ENCODE data around the gene SNAPC2.

The SNAPC2 gene

DNA sequence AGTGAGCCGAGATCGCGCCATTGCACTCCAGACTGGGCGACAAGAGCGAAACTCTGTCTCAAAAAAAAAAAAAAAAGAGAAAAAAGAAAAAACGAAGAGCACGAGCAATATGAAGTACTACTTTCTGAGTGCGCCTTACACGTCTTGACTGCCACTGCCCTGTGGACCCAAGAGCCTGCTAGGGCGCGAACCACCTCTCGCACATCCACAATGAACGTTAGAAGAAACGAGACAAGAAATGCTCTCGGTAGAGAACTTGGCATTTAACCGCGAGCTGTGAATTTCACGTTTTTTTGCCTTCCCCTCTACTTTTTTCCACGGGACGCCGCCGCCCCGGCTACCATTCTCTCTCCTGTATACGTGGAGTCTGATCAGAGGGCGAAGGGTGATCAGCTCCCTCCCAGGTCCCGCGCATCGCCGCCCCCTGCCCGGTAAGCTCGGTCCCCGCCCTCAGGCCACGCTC is 22.9 kb downstream of the SNAPC2 start:
- TF ChIP-seq, protein P1, sequence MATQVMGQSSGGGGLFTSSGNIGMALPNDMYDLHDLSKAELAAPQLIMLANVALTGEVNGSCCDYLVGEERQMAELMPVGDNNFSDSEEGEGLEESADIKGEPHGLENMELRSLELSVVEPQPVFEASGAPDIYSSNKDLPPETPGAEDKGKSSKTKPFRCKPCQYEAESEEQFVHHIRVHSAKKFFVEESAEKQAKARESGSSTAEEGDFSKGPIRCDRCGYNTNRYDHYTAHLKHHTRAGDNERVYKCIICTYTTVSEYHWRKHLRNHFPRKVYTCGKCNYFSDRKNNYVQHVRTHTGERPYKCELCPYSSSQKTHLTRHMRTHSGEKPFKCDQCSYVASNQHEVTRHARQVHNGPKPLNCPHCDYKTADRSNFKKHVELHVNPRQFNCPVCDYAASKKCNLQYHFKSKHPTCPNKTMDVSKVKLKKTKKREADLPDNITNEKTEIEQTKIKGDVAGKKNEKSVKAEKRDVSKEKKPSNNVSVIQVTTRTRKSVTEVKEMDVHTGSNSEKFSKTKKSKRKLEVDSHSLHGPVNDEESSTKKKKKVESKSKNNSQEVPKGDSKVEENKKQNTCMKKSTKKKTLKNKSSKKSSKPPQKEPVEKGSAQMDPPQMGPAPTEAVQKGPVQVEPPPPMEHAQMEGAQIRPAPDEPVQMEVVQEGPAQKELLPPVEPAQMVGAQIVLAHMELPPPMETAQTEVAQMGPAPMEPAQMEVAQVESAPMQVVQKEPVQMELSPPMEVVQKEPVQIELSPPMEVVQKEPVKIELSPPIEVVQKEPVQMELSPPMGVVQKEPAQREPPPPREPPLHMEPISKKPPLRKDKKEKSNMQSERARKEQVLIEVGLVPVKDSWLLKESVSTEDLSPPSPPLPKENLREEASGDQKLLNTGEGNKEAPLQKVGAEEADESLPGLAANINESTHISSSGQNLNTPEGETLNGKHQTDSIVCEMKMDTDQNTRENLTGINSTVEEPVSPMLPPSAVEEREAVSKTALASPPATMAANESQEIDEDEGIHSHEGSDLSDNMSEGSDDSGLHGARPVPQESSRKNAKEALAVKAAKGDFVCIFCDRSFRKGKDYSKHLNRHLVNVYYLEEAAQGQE (IDR thresholded peaks at IDR 0.05; ENCODE audit: insufficient replicate concordance, low read depth) = no peak
- TF ChIP-seq, protein P2, sequence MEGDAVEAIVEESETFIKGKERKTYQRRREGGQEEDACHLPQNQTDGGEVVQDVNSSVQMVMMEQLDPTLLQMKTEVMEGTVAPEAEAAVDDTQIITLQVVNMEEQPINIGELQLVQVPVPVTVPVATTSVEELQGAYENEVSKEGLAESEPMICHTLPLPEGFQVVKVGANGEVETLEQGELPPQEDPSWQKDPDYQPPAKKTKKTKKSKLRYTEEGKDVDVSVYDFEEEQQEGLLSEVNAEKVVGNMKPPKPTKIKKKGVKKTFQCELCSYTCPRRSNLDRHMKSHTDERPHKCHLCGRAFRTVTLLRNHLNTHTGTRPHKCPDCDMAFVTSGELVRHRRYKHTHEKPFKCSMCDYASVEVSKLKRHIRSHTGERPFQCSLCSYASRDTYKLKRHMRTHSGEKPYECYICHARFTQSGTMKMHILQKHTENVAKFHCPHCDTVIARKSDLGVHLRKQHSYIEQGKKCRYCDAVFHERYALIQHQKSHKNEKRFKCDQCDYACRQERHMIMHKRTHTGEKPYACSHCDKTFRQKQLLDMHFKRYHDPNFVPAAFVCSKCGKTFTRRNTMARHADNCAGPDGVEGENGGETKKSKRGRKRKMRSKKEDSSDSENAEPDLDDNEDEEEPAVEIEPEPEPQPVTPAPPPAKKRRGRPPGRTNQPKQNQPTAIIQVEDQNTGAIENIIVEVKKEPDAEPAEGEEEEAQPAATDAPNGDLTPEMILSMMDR (IDR thresholded peaks at IDR 0.05; ENCODE audit: insufficient read depth, low read length) = no peak
- Histone ChIP-seq H3K27ac (replicated peaks) (peak overlapping the region; percentile 97), H3K4me3 (replicated peaks; ENCODE audit: insufficient read depth, low read length) (peak overlapping the region; percentile 90), H3K27me3 (ENCODE audit: insufficient read depth, poor library complexity, severe bottlenecking) (no peaks in the 10 kb centered on the region)
- DNase-seq (ENCODE audit: low read depth in 1 of 2, low spot score in 1 of 2) = no peak

DNA sequence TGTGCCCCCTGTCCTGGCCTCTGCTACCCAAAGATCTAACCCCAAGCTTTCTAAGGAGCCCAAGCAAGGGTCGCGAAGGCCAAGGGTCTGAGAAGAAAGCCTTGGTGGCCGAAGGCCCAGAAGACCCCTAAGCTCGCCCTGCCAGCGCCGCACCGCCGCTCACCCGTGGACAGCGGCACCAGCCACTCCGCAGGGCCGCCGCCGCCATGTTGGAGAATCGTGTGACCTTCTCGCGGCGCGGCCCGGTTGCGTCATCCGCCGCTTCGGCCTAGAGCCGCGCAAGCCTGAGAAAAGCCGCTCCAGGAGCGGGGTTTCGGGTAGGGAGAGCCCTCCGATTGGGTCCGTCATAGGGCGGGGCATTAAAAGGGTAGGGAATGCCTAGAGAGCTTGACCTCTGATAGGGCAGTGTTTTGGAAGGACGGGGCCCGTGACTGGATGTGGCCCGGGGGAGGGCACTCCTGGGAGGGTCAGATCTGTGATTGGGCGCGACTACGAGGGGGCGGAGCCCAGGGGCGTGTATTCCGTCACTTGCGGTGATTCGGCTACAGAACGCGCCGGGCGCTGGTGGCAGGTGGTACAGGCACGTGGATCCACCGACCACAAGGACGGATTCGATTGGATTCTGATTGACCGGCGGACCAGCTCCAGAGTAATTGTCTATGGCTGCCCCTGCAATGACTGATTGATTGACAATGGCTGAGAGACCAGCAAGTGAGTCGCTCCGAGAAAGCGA is 23.5 kb downstream of the SNAPC2 start, which contains the start of gene TIMM44:
Gene TIMM44 (minus strand): TSS at position 223 of the 733 bp plus-strand sequence. CDS start 15 bp downstream, at position 208.
- TF ChIP-seq GABPA (IDR thresholded peaks at IDR 0.05; ENCODE audit: low read depth) = no peak
- TF ChIP-seq, protein P2 (IDR thresholded peaks at IDR 0.05; ENCODE audit: insufficient read depth, low read length) = no peak
- TF ChIP-seq, protein P1 (IDR thresholded peaks at IDR 0.05; ENCODE audit: insufficient replicate concordance, low read depth) = peak; percentile 68
- peak; percentile 87 for TF ChIP-seq POLR2AphosphoS5 (IDR thresholded peaks at IDR 0.05; ENCODE audit: low read depth)
- H3K4me3 ChIP-seq (replicated peaks; ENCODE audit: insufficient read depth, low read length) = peak within 1 kb of the TSS; percentile 90
- peak; percentile 99 to 100 for DNase-seq (ENCODE audit: low read depth in 1 of 2, low spot score in 1 of 2)
- H3K27me3 ChIP-seq (ENCODE audit: insufficient read depth, poor library complexity, severe bottlenecking) = no peaks in the 10 kb centered on the region
- H3K27ac ChIP-seq (replicated peaks) = peak within 1 kb of the TSS; percentile 97

DNA sequence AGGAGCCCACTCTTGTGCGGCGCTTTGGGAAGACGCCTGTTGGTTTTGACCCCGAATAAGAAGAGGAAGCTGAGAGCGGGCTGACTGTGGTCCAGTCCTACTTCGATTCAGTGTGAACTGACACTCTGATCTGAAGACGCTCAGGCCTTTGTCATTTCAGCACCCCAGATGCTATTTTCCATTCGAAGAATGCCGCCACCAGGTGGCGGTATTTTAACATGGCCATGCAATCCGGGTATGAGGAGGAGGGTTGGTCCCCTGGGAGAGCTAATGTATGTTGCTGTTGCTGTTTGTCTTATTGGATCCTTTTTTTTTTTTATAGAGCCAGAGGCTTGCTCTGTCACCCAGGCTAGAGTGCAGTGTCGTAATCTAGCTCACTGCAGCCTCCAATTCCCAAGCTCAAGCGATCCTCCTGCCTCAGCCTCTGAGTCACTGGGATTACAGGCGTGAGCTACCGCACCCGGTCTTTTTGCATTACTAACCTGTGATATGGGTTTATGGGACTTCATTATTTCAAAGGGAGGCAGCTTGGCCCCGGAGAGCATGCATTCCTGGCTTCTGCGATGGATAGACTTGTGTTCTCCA is 24.1 kb downstream of the SNAPC2 start:
- Histone ChIP-seq H3K27me3 (ENCODE audit: insufficient read depth, poor library complexity, severe bottlenecking) (no peaks in the 10 kb centered on the region), H3K27ac (replicated peaks) (peak overlapping the region; percentile 77), H3K4me3 (replicated peaks; ENCODE audit: insufficient read depth, low read length) (peak overlapping the region; percentile 53)
- peak; percentile 77 to 95 for DNase-seq (ENCODE audit: low read depth in 1 of 2, low spot score in 1 of 2)
- TF ChIP-seq SPI1 (IDR thresholded peaks at IDR 0.05; ENCODE audit: borderline replicate concordance, low read depth) (no peak), GABPA (IDR thresholded peaks at IDR 0.05; ENCODE audit: low read depth) (no peak), POLR2AphosphoS5 (IDR thresholded peaks at IDR 0.05; ENCODE audit: low read depth) (no peak)
- TF ChIP-seq, protein P2 (IDR thresholded peaks at IDR 0.05; ENCODE audit: insufficient read depth, low read length) = peak; percentile 87
- TF ChIP-seq, protein P1 (IDR thresholded peaks at IDR 0.05; ENCODE audit: insufficient replicate concordance, low read depth) = peak; percentile 78

Data from HL-60 (cell line).